ENCODE results near the gene CTNNA2.

Gene CTNNA2

GRCh38 chr2:79512442-79513401 is at the start of gene CTNNA2:
Gene CTNNA2 (plus strand): TSS chr2:79513051.
- no peak for DNase-seq (ENCODE audit: low read depth in 1 of 2, low spot score in 1 of 2)

- DNase-seq (ENCODE audit: low read depth in 1 of 2, low spot score in 1 of 2): no peak
These were observed 25.5 kb upstream of the CTNNA2 start for GRCh38 chr2:79487399-79487798.

- DNase-seq (ENCODE audit: low read depth in 1 of 2, low spot score in 1 of 2): no peak
These were observed 1.4 kb upstream of the CTNNA2 start for GRCh38 chr2:79511320-79511951.

GRCh38 chr2:79513711-79514110 is 860 bp downstream of the CTNNA2 start:
- no peak for DNase-seq (ENCODE audit: low read depth in 1 of 2, low spot score in 1 of 2)

GRCh38 chr2:79529636-79530035 is 16.8 kb downstream of the CTNNA2 start:
- DNase-seq (ENCODE audit: low read depth in 1 of 2, low spot score in 1 of 2): no peak

GRCh38 chr2:79530443-79530842 is 17.6 kb downstream of the CTNNA2 start:
- no peak for DNase-seq (ENCODE audit: low read depth in 1 of 2, low spot score in 1 of 2)

GRCh38 chr2:79547568-79547967 is 34.7 kb downstream of the CTNNA2 start:
- DNase-seq (ENCODE audit: low read depth in 1 of 2, low spot score in 1 of 2): no peak

GRCh38 chr2:79552653-79553052 is 39.8 kb downstream of the CTNNA2 start:
- DNase-seq (ENCODE audit: low read depth in 1 of 2, low spot score in 1 of 2): no peak

GRCh38 chr2:79554899-79555298 is 42.0 kb downstream of the CTNNA2 start:
- DNase-seq (ENCODE audit: low read depth in 1 of 2, low spot score in 1 of 2): no peak

- no peak for DNase-seq (ENCODE audit: low read depth in 1 of 2, low spot score in 1 of 2)
These were observed 51.2 kb downstream of the CTNNA2 start for GRCh38 chr2:79564065-79564464.

- DNase-seq (ENCODE audit: low read depth in 1 of 2, low spot score in 1 of 2): no peak
These were observed 56.2 kb downstream of the CTNNA2 start for GRCh38 chr2:79569048-79569447.

- no peak for DNase-seq (ENCODE audit: low read depth in 1 of 2, low spot score in 1 of 2)
These were observed 61.2 kb downstream of the CTNNA2 start for GRCh38 chr2:79573895-79574674.

- no peak for DNase-seq (ENCODE audit: low read depth in 1 of 2, low spot score in 1 of 2)
These were observed 63.6 kb downstream of the CTNNA2 start for GRCh38 chr2:79576451-79576850.

- DNase-seq (ENCODE audit: low read depth in 1 of 2, low spot score in 1 of 2): no peak
These were observed 66.1 kb downstream of the CTNNA2 start for GRCh38 chr2:79578952-79579351.

GRCh38 chr2:79580175-79580574 is 67.3 kb downstream of the CTNNA2 start:
- no peak for DNase-seq (ENCODE audit: low read depth in 1 of 2, low spot score in 1 of 2)

GRCh38 chr2:79585701-79586433 is 73.0 kb downstream of the CTNNA2 start:
- DNase-seq (ENCODE audit: low read depth in 1 of 2, low spot score in 1 of 2): no peak

- no peak for DNase-seq (ENCODE audit: low read depth in 1 of 2, low spot score in 1 of 2)
These were observed 78.4 kb downstream of the CTNNA2 start for GRCh38 chr2:79591281-79591680.

- no peak for DNase-seq (ENCODE audit: low read depth in 1 of 2, low spot score in 1 of 2)
These were observed 80.5 kb downstream of the CTNNA2 start for GRCh38 chr2:79593237-79593867.

- no peak for DNase-seq (ENCODE audit: low read depth in 1 of 2, low spot score in 1 of 2)
These were observed 83.6 kb downstream of the CTNNA2 start for GRCh38 chr2:79596403-79596802.

- no peak for DNase-seq (ENCODE audit: low read depth in 1 of 2, low spot score in 1 of 2)
These were observed 91.9 kb downstream of the CTNNA2 start for GRCh38 chr2:79604748-79605147.
